Loucy (cell line): ENCODE measurements around the gene GLYATL1B.

Source experiments
- EZH2phosphoT487 ChIP-seq: fragments of 200-600 bp; IDR thresholded peaks from 2 replicates; pipeline ENCODE4 v1.6.1; 2018; ENCODE audit warnings: antibody characterized with exemption, mild to moderate bottlenecking, moderate library complexity, borderline replicate concordance
- TF ChIP-seq, protein P1 (sequence below): fragments of 200-600 bp; sonication (generic); conservative IDR thresholded peaks from 2 replicates; pipeline ENCODE4 v1.5.1; 2014; ENCODE audit warnings: mild to moderate bottlenecking, antibody characterized with exemption, low read length

GRCh38 chr11:59106363-59107336 is 20.5 kb downstream of the GLYATL1B start, which contains the start of gene FAM111B:
- TF ChIP-seq, protein P1, sequence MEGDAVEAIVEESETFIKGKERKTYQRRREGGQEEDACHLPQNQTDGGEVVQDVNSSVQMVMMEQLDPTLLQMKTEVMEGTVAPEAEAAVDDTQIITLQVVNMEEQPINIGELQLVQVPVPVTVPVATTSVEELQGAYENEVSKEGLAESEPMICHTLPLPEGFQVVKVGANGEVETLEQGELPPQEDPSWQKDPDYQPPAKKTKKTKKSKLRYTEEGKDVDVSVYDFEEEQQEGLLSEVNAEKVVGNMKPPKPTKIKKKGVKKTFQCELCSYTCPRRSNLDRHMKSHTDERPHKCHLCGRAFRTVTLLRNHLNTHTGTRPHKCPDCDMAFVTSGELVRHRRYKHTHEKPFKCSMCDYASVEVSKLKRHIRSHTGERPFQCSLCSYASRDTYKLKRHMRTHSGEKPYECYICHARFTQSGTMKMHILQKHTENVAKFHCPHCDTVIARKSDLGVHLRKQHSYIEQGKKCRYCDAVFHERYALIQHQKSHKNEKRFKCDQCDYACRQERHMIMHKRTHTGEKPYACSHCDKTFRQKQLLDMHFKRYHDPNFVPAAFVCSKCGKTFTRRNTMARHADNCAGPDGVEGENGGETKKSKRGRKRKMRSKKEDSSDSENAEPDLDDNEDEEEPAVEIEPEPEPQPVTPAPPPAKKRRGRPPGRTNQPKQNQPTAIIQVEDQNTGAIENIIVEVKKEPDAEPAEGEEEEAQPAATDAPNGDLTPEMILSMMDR, result no peak
- no peak for TF ChIP-seq EZH2phosphoT487
